H1 (cell line): ENCODE data around the gene IRAK3. TPM values are rescaled to one million over a fixed set of nuclear protein-coding genes. Genes with fewer than 3 reads are reported as not detected.

Experiments
- CTCF ChIA-PET: fragments of 300-600 bp; sonication (Branson Sonifier 250); formaldehyde crosslinking; loops from one replicate; lab custom pipeline; 2021; ENCODE audit not compliant: partially characterized antibody; lab: Charles Lee
- POLR2A ChIA-PET: fragments of 300-600 bp; sonication (Branson Sonifier 250); formaldehyde crosslinking; loops from one replicate; lab custom pipeline; 2021; ENCODE audit warnings: inconsistent platforms; ENCODE audit not compliant: partially characterized antibody; lab: Charles Lee
- DNase-seq, 2 experiments: peaks; one replicate each; pipeline versions ENCODE4 v3.0.0 to v3.0.0-alpha.2; 2010 to 2022; ENCODE audit warnings: low spot score in 2 of 2, low read depth in 1 of 2, mixed read lengths in 1 of 2
- FAIRE-seq: peaks from 2 replicates; lab custom pipeline; 2011; peaks lifted over from hg19 to GRCh38; lab: Jason Lieb, UNC
- H2AFZ ChIP-seq: 2 replicates; pipeline ENCODE4 v1.8.1; 2012; ENCODE audit warnings: low read length, inconsistent platforms
- H2AK5ac ChIP-seq: 2 replicates; pipeline ENCODE4 v1.6.1; 2013; ENCODE audit warnings: low read depth, low read length
- H2BK120ac ChIP-seq: replicated peaks from 2 replicates; pipeline ENCODE3; 2013; ENCODE audit warnings: low read depth, low read length, inconsistent platforms
- H2BK12ac ChIP-seq: 2 replicates; pipeline ENCODE4 v1.6.1; 2013; ENCODE audit warnings: low read depth, low read length
- H2BK15ac ChIP-seq: 2 replicates; pipeline ENCODE4 v1.6.1; 2013; ENCODE audit warnings: low read length
- H2BK20ac ChIP-seq: 2 replicates; pipeline ENCODE4 v1.6.1; 2013; ENCODE audit warnings: low read length
- H2BK5ac ChIP-seq: 2 replicates; pipeline ENCODE4 v1.6.1; 2013; ENCODE audit warnings: low read depth, low read length
- H3K14ac ChIP-seq: 2 replicates; pipeline ENCODE4 v1.6.1; 2013; ENCODE audit warnings: inconsistent platforms; ENCODE audit not compliant: insufficient read length
- H3K18ac ChIP-seq: 2 replicates; pipeline ENCODE4 v1.6.1; 2013; ENCODE audit warnings: low read length; ENCODE audit errors: extremely low read depth
- H3K23ac ChIP-seq: 2 replicates; pipeline ENCODE4 v1.6.1; 2013; ENCODE audit warnings: inconsistent platforms; ENCODE audit not compliant: insufficient read length
- H3K23me2 ChIP-seq: 2 replicates; pipeline ENCODE4 v1.6.1; 2013; ENCODE audit warnings: low read depth, low read length
- H3K27ac ChIP-seq: 2 replicates; pipeline ENCODE4 v1.6.1; 2011; ENCODE audit warnings: low read depth, low read length, inconsistent platforms
- H3K27me3 ChIP-seq, 4 experiments: replicated peaks in 1 of 4; 1 replicate in 1 of 4; 2 replicates in 3 of 4; pipeline versions ENCODE4 v1.6.1 to v1.8.1; 2011 to 2013; ENCODE audit warnings: low read length in 3 of 4, mild to moderate bottlenecking in 3 of 4, inconsistent platforms in 2 of 4, mixed read lengths in 2 of 4, moderate library complexity in 1 of 4; ENCODE audit not compliant: control insufficient read depth in 3 of 4, insufficient read depth in 3 of 4; ENCODE audit errors: extremely low read depth in 1 of 4
- H3K36me3 ChIP-seq, 4 experiments: 2 replicates each; pipeline versions ENCODE4 v1.6.1 to v1.8.1; 2011 to 2013; ENCODE audit warnings: mild to moderate bottlenecking in 4 of 4, low read length in 3 of 4, moderate library complexity in 2 of 4, control low read depth in 1 of 4, inconsistent platforms in 1 of 4; ENCODE audit not compliant: insufficient read depth in 4 of 4, control insufficient read depth in 2 of 4
- H3K4ac ChIP-seq: replicated peaks from 2 replicates; pipeline ENCODE3; 2013; ENCODE audit warnings: low read length, low read depth, mixed read lengths, inconsistent platforms; ENCODE audit not compliant: insufficient read length
- H3K4me1 ChIP-seq, 4 experiments: replicated peaks in 1 of 4; 1 replicate in 1 of 4; 2 replicates in 3 of 4; pipeline versions ENCODE4 v1.6.1 to v1.8.1; 2011 to 2013; ENCODE audit warnings: low read length in 3 of 4, inconsistent platforms in 2 of 4, mixed read lengths in 1 of 4; ENCODE audit not compliant: insufficient read depth in 4 of 4, control insufficient read depth in 3 of 4
- H3K4me2 ChIP-seq, 2 experiments: 2 replicates each; pipeline versions ENCODE4 v1.6.1 to v1.8.1; 2011 to 2013; ENCODE audit warnings: low read depth in 2 of 2, low read length in 2 of 2, control low read depth in 1 of 2, inconsistent platforms in 1 of 2, mild to moderate bottlenecking in 1 of 2; ENCODE audit not compliant: insufficient read depth in 1 of 2
- H3K4me3 ChIP-seq, 4 experiments: fragments of 200-600, 300-600 bp in 1 of 4; sonication (generic), shearing (Covaris generic), sonication (Bioruptor Twin) in 1 of 4; 2 replicates each; pipeline versions ENCODE4 v1.5.1 to v1.8.1; 2011 to 2016; ENCODE audit warnings: low read length in 4 of 4, low read depth in 3 of 4, control low read depth in 2 of 4, inconsistent platforms in 2 of 4, mild to moderate bottlenecking in 2 of 4, mixed read lengths in 1 of 4, moderate library complexity in 1 of 4; ENCODE audit not compliant: insufficient read depth in 2 of 4; ENCODE audit errors: extremely low read depth in 1 of 4
- H3K56ac ChIP-seq: replicated peaks from 2 replicates; pipeline ENCODE3; 2013; ENCODE audit warnings: low read depth, mild to moderate bottlenecking, mixed read lengths, low read length, inconsistent platforms; ENCODE audit not compliant: insufficient read length
- H3K79me1 ChIP-seq: 2 replicates; pipeline ENCODE4 v1.6.1; 2013; ENCODE audit warnings: low read depth, low read length, control low read depth
- H3K79me2 ChIP-seq, 2 experiments: 2 replicates each; pipeline versions ENCODE4 v1.6.1 to v1.8.1; 2012 to 2013; ENCODE audit warnings: low read length in 2 of 2, mild to moderate bottlenecking in 2 of 2, inconsistent platforms in 1 of 2; ENCODE audit not compliant: insufficient read depth in 2 of 2, control insufficient read depth in 1 of 2
- H3K9ac ChIP-seq, 4 experiments: replicated peaks in 1 of 4; 1 replicate in 1 of 4; 2 replicates in 3 of 4; pipeline versions ENCODE4 v1.6.1 to v1.8.1; 2011 to 2013; ENCODE audit warnings: low read depth in 3 of 4, low read length in 3 of 4, control low read depth in 2 of 4, mild to moderate bottlenecking in 2 of 4, moderate library complexity in 2 of 4, inconsistent platforms in 1 of 4; ENCODE audit errors: extremely low read depth in 1 of 4
- H3K9me3 ChIP-seq, 2 experiments: 2 replicates each; pipeline versions ENCODE4 v1.6.1 to v1.8.1; 2012 to 2013; ENCODE audit warnings: mild to moderate bottlenecking in 2 of 2, moderate library complexity in 2 of 2, control low read depth in 1 of 2, inconsistent platforms in 1 of 2, low read depth in 1 of 2, low read length in 1 of 2, mixed read lengths in 1 of 2; ENCODE audit not compliant: insufficient read depth in 2 of 2
- H4K20me1 ChIP-seq, 2 experiments: replicated peaks in 1 of 2; 2 replicates each; pipeline versions ENCODE3 to v1.8.1; 2011 to 2013; ENCODE audit warnings: inconsistent platforms in 2 of 2, low read length in 2 of 2, mild to moderate bottlenecking in 1 of 2; ENCODE audit not compliant: insufficient read depth in 2 of 2, control insufficient read depth in 1 of 2
- H4K5ac ChIP-seq: 2 replicates; pipeline ENCODE4 v1.6.1; 2013; ENCODE audit warnings: low read length, low read depth, mixed read lengths, inconsistent platforms; ENCODE audit not compliant: insufficient read length
- H4K8ac ChIP-seq: 2 replicates; pipeline ENCODE4 v1.8.0; 2013; ENCODE audit warnings: mild to moderate bottlenecking, moderate library complexity, low read length, inconsistent platforms; ENCODE audit not compliant: insufficient read depth; ENCODE audit errors: extremely low read depth
- H4K91ac ChIP-seq: replicated peaks from 2 replicates; pipeline ENCODE3; 2013; ENCODE audit warnings: low read length, mixed read lengths, inconsistent platforms; ENCODE audit not compliant: insufficient read length
- ATF2 ChIP-seq: IDR thresholded peaks from 2 replicates; pipeline ENCODE4 v1.6.1; 2012; ENCODE audit warnings: low read length, inconsistent platforms
- CEBPB ChIP-seq: IDR thresholded peaks from 2 replicates; pipeline ENCODE4 v1.6.1; 2012; ENCODE audit warnings: low read depth, low read length
- EGR1 ChIP-seq: IDR thresholded peaks from 2 replicates; pipeline ENCODE4 v1.6.1; 2011; ENCODE audit warnings: low read depth, low read length, borderline replicate concordance
- FOSL1 ChIP-seq: IDR thresholded peaks from 2 replicates; pipeline ENCODE4 v1.6.1; 2011; ENCODE audit warnings: mild to moderate bottlenecking, low read depth, low read length, moderate library complexity; ENCODE audit not compliant: insufficient read depth
- GABPA ChIP-seq: IDR thresholded peaks from 2 replicates; pipeline ENCODE4 v1.6.1; 2011; ENCODE audit warnings: mild to moderate bottlenecking, low read length, moderate library complexity, borderline replicate concordance; ENCODE audit not compliant: insufficient read depth
- HDAC2 ChIP-seq, 2 experiments: fragments of 300-600 bp in 1 of 2; sonication (generic) in 1 of 2; IDR thresholded peaks; 2 replicates each; pipeline ENCODE4 v1.6.1; 2011 to 2012; ENCODE audit warnings: low read depth in 2 of 2, low read length in 2 of 2, mild to moderate bottlenecking in 2 of 2, moderate library complexity in 2 of 2, borderline replicate concordance in 1 of 2, inconsistent platforms in 1 of 2
- SIRT6 ChIP-seq: IDR thresholded peaks from one replicate; pipeline ENCODE4 v1.7.1; 2012; ENCODE audit warnings: low read length, inconsistent platforms
- polyA plus RNA-seq, 7 experiments: library from polyadenylated mRNA; depleted of rRNA in 3 of 7; stranded (reverse) in 5 of 7; unstranded in 2 of 7; fragments of >200 nt in 5 of 7; fragments of 200-250 nt in 2 of 7; gene quantifications; 1 replicate in 5 of 7; 2 replicates in 1 of 7; 4 replicates in 1 of 7; pipeline versions ENCODE4 v1.2.1 to v1.2.3, GENCODE V29; 2011 to 2013; ENCODE audit warnings: missing spikeins in 2 of 7, mixed read lengths in 2 of 7
- total RNA-seq: library from RNA; stranded (reverse); fragmentation: NEBNext Ultra II Directional; extraction: Animal tissue kit (Norgen Biotek cat#: 25700); gene quantifications from 2 replicates; pipeline ENCODE4 v1.2.1, GENCODE V29; 2021

IRAK3 gene
- total and polyA plus RNA-seq, 2 of the 8 experiments (the other 6 are each of a cell fraction or from before 2014, with no cell fraction given): 0.51 to 2.2 TPM

GRCh38 chr12:66210840-66211239 is 21.8 kb downstream of the IRAK3 start:
- Histone ChIP-seq H3K36me3 (no peaks in the 10 kb centered on the region), H2BK5ac (no peak overlapping the region), H3K27me3 (no peaks in the 10 kb centered on the region), H3K23me2 (no peaks in the 10 kb centered on the region), H4K20me1 (no peaks in the 10 kb centered on the region), H3K79me2 (no peaks in the 10 kb centered on the region), H3K14ac (no peak overlapping the region), H2BK20ac (no peak overlapping the region), H3K79me1 (no peaks in the 10 kb centered on the region), H3K9me3 (no peaks in the 10 kb centered on the region), H3K56ac (no peak overlapping the region), H3K4me2 (no peak overlapping the region), H3K4me1 (no peaks in the 10 kb centered on the region), H3K4ac (no peak overlapping the region), H3K4me3 (no peak overlapping the region), H4K5ac (no peak overlapping the region), H2AFZ (no peak overlapping the region), H2BK15ac (no peak overlapping the region), H3K27ac (no peak overlapping the region), H2AK5ac (no peak overlapping the region), H3K23ac (no peak overlapping the region), H2BK12ac (no peak overlapping the region), H3K9ac (no peak overlapping the region), H2BK120ac (no peak overlapping the region), H4K91ac (no peak overlapping the region), H3K18ac (no peak overlapping the region), H4K8ac (no peak overlapping the region)
- no peak for FAIRE-seq
- no peak for DNase-seq
- TF ChIP-seq FOSL1 (no peak), ATF2 (no peak), EGR1 (no peak), CEBPB (no peak), GABPA (no peak), HDAC2 (IDR thresholded peaks at IDR 0.05; ENCODE audit: borderline replicate concordance in 1 of 2, low read depth in 2 of 2, low read length in 2 of 2) (no peak), SIRT6 (no peak)
- ChIA-PET POLR2A (interaction anchor here (0.5 kb wide), 1 partner anchor 61 kb away, joined by 3 read pairs; no protein-coding TSS in a partner anchor), CTCF (no interaction called here)
